ENCODE results near the gene PPA1.
A peak's percentile ranks its signal among the peaks of the same experiment; 100 is the strongest.
"Not testable (repeated sequence)": the region's sequence is repeated elsewhere in the genome, so short reads cannot be mapped to it uniquely, and the experiment has no call there.

Gene PPA1

DNA sequence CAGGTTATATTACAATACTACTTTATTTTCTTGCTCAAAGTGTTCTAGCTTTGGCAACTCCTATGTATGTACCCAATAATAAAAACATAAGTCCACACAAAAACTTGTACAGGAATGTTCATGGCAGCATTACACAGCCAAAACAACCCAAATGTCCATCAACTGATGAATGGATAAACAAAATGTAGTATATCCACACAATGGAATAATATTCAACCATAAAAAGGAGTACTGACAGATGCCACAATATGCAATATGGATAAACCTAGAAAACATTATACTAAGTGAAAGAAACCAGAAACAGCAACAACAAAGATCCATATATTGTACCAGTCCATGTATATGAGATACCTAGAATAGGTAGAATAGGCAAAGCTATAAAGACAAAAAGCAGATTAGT, 21.0 kb downstream of the PPA1 start:
- DNase-seq (ENCODE audit: low spot score) = no peak

DNA sequence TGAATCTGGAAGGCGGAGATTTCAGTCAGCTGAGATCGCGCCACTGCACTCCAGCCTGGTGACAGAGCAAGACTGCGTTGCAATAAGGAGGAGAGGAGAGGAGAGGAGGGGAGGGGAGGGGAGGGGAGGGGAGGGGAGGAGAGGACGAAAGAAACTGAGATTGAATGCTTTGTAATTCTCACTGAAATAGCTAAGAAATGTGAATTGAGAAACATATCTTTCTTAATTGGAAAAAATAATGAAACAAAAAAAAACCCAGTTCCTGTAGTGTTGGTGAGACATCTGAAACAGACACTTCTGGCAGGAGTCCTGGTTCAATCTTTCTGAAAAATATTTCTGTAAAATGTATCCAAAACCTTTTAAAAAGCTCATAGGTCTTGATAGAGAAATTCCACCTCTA, 26.5 kb downstream of the PPA1 start:
- DNase-seq (ENCODE audit: low spot score) = no peak

DNA sequence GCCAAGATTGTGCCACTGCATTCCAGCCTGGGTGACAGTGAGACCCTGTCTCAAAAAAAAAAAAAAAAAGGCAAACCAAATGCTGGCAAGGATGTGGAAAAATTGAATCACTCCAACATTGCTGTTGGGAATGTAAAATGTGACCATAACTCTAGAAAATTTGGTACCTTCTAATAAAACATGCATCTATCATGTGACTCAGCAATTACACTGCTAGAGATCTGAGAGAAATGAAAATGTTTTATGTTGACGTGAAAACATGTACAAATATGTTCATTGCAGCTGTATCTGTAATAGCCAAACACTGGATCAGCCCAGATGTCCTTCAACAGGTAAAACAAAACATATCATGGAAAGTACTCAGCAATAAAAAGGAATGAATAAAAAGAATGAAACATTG, 32.1 kb downstream of the PPA1 start:
- no peak for DNase-seq (ENCODE audit: low spot score)

DNA sequence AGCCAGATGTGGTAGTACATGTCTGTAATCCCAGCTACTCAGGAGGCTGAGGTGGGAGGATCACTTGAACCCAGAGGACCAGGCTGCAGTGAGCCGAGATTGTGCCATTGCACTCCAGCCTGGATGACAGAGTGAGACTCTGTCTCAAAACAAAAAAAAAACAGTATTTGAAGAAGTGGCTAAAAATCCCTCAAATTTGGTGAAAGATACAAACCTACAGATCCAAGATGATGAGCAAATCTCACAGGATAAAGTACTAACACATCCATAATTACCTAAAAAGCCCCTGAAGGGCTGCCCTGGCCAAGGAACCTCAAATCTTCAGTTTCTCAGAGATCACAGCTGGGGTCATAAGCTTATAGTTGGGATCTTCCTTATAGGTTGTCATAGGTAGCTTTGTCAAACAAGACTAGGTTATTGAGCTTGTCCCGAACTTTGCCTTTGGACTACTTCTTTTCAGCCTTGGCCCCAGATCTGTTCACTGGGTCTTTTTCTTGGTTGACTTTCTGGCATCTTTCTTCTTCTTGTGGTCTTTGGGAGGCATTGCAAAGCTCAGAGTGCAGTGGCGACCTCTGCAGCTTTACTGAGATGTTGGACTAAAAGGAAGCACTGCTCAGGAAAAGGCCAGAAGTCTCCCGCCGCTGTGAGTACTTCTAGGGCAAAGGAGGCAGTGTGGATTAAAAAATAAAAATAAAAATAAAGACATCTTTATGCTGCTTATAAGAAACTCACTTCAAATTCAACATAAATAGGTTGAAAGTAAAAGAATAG, 34.3 kb downstream of the PPA1 start:
- DNase-seq (ENCODE audit: low spot score) = no peak

DNA sequence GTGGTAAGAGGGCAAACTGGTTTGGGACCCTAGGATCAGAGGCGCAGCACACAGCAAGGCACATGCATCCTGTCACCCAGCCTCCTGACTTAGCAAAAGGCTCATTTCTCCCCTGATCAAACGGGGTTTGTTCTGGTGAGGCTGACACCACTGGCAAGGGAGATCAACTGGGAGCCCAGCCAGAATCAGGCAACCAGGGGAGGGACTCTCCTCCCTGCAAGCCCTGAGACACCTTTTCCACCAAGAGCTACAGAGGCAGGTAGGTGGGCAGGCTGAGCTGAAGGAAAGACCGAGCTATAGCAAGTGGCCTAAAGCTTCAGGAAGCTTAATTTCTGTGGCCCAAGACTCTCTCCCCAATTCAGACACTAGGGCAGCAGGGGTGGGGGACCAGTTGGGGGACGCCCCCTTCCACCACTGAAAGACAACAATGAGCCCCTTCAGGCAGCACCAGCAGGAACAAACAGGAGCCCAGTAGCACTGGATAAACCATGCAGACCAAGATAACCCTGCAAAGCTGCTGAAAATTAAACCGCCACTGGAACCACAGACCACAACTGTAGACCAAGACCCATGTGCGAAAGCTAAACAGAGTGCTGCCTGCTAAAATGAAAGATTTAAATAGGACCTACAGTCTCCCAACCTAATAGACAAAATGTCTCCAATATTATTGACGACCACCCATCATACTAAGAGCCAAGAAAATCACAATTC, 35.8 kb downstream of the PPA1 start:
- no peak for DNase-seq (ENCODE audit: low spot score)

DNA sequence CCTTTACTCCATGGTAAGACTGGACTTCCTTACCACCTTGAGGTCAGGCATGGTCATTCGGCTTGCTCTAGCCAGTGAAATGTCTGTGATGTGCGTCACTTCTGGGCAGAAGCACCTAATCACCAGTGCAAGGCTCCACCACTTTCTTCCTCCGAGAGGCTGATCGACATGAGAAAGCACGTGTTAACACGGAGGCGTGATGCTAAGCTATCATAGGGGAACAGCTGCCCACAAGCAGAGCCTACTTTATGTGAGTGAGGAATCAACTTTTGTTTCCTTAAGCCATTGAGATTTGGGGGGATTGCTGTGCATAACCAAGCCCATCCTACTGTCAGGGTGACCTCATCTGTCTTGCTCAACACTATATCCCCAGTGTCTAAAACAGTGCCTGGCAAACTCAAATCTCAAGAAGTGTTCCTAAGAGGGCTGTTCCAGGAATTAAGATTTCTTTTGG, 39.8 kb downstream of the PPA1 start:
- DNase-seq (ENCODE audit: low spot score) = no peak

DNA sequence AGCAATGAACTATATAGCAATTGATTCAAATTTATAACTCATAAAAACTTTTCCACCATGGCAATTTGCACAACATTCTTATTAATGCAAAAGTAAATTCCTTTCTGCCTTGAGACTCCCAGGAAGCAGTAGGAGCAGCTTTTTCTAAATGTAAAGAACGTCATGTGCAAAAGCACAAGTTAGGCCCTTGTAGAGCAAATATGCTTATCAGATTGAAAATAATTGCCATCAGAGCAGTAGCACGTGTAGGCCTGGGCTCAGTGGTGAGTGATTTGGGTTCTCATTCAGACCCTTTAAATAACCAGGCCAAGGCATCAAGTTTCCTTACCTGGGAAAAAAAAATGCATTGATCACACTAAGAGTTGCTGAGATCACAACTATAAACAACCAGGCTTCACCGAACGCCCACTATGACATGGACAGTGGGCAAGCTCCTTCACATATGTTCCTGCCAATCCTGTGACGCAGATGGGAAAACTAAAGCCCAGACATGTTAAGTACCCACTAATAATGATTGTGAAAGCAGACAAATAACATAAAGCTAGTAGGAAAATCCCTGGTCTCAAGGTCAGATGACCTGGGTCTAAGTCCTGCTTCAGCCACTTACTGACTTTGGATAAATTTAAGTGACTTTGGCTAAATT, 40.8 kb downstream of the PPA1 start:
- DNase-seq (ENCODE audit: low spot score) = no peak

DNA sequence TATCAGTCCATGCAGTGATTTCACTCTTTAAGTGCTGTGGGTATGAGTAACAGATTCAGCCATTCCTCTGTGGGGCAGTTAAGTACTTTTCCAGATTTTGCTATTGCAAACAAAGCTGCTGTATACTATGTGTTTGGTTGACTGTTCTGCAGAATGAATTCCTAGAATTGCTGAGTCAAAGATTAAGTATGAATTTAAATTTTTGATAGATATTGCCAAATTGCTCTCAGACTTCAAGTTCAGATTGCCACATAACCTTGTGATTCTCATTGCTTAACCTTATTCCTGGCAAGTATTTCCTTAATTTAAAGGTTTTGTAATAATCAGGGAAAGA, 41.3 kb downstream of the PPA1 start:
- DNase-seq (ENCODE audit: low spot score) = no peak

DNA sequence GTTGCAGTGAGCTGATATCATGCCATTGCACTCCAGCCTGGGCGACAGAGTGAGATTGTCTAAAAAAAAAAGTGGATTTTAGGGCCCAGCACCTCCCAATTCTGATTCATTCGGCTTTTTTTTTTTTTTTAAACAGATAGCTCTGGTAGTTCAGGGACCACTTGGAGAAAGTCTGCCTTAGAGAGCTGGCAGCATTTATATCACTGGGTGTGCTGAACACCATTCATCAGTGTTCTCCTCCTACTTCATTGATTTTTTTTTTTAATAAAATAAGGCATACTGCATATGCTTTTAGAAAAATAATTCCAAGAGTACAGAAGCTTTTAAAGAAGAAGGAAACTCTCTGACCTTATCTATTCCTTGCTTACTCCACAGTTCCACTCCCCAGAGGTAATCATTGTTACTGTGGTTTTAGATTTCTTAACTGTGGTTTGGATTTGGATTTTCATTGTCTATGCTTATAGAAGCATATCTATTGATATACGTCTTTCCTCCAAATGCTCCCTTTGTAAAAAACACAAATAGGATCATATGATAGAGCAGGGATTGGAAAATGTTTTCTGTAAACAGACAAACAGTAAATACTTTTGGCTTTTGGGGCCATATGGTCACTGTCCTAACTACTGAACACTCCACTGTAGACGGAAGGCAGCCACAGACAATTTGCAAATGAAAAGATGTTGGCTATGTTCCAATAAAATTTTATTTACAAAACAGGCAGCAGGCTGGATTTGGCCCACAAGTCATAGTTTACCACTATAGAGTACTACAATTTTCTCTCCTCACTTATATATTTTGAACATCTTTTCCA, 41.9 kb downstream of the PPA1 start:
- no peak for DNase-seq (ENCODE audit: low spot score)

DNA sequence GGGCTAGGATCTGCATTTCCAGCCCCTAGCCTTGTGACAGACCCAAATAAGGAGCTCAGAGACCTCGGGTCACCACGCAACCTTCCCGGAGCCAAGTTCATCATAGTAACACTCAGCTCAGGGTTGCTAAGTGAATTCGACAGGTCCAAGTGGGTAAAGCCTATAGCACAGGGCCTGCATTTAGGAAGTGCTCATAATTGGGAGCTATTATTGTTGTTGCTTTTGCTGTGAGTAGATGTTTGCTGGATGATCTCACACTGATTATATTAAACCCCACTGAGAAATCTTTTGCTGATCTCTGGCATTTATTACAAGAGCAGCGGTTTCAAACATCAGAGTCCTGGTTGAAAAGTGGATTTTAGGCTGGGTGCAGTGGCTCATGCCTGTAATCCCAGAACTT, 42.6 kb downstream of the PPA1 start:
- no peak for DNase-seq (ENCODE audit: low spot score)

DNA sequence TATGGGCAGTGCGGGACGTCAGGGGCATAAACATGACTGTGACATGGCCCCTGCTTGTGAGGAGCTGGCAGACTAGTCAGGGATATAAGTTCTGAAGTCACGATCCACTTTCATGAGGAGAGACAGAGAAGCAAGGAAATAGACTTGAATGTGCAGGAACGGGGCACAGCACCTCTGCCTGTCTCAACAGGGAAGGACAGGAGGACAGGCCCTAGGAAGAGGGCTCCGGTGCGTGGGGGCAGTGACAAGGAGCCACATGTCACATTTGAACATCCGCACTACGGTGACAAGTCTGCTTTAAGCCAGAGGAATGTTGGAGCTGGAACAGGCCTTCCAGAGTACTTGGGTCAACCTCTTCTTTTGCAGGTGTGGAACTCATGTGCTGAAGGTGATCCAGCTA, 43.1 kb downstream of the PPA1 start:
- DNase-seq (ENCODE audit: low spot score) = no peak

DNA sequence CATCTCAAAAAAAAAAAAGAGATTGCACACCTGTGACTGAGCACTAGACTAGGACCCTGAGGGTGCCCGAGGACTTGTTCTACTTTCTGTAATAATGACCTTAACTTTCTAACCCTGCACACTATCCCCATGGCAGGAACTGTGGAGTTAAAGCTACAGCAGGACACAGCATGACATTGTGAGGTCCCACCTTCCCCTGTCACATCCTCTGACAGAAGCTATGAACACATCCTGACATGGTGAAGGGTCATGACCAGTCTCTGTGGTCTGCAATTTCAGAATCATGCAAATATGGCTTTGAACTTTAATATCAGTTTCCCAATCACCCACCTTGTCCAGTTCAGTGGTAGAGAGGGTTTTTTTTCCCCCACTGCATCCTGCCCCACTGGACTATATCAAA, 44.5 kb downstream of the PPA1 start:
- no peak for DNase-seq (ENCODE audit: low spot score)

DNA sequence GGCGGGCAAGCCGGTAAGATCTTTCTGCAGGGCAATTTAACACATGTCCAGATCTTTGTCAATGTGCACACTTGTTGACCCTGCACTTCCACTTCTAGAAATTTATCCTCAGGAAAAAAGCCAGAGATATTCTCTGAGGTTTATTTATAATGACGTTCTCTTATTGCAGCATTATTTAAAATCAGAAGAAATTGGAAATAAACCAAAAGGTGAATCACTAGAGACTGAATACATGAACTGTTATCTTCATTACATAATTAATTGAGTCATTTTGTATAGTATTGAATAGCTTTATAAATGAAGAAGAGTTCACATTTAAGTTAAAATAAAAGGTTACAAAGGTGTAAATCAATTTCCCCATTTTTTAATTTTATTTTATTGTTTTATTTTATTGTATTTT, 46.7 kb downstream of the PPA1 start:
- no peak for DNase-seq (ENCODE audit: low spot score)

DNA sequence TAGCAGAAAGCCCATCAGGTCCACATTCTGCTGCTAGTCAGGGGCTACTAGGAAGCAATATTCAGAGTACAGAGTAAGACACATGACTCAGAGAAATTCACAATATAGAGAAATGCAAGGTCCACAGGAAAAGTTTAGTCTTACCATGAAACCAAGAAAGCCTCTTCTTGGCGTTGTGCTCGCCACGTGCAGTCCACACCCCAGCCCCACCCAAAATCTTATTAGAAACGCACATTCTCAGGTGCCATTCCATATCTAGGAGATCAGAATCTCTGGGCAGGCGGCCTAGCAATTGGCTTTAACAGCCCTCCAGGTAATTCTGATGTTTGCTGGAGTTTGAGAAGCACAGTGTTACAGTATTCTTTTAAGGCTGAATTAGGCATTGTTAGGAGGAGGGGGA, 47.1 kb downstream of the PPA1 start:
- DNase-seq (ENCODE audit: low spot score) = no peak

DNA sequence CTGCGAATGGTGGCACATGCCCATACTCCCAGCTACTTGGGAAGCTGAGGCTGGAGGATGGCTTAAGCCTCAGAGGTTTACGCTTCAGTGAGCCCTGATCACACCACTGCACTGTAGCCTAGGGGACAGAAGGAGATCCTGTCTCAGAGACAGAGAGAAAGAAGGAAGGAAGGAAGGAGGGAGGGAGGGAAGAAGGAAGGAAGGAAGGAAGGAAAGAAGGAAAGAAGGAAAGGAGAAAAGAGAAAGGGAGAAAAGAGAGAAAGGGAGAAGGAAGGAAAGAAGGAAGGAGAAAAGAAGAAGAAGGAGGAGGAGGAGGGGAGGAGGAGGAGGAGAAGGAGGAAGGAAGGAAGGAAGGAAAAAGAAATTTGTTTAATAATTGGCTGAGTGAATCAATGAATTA, 49.9 kb downstream of the PPA1 start:
- DNase-seq (ENCODE audit: low spot score) = no peak

DNA sequence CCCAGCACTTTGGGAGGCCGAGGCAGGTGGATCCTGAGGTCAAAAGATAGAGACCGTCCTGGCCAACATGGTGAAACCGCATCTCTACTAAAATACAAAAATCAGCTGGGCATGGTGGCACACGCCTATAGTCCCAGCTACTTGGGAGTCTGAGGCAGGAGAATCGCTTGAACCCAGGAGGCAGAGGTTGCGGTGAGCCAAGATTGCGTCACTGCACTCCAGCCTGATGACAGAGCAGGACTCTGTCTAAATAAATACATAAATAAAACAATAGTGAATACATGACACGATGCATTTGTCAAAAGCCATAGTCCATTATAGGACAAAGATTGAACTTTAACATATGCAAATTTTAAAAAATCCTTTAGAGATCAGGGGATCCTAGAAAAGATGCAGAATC, 54.0 kb downstream of the PPA1 start:
- not testable (repeated sequence) for DNase-seq (ENCODE audit: low spot score)

DNA sequence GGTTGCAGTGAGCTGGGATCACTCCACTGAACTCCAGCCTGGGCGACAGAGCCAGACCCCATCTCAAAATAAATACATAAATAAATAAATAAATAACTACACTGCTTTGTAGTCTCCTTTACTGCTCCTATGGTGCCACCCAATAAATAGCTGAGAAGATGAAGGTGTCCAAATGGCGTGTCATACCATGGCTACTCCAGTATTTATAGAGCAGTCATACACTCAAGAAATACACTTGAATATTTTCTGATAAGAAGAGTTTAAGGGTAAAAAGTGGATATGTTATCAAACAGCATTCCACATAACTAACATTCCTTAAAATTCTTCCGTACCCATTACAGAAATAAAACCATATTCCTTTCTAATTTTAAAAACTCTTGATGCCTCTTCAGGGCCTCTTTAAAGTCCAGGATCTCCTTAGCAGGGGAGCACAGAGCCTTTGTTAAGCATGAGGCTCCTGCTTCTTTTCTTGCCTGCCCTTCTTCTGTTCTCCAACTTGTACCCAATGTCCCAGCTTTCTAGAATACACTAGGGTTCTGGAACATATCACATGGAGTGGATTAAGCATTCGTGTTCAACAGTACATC, 55.0 kb downstream of the PPA1 start:
- no peak for DNase-seq (ENCODE audit: low spot score)

DNA sequence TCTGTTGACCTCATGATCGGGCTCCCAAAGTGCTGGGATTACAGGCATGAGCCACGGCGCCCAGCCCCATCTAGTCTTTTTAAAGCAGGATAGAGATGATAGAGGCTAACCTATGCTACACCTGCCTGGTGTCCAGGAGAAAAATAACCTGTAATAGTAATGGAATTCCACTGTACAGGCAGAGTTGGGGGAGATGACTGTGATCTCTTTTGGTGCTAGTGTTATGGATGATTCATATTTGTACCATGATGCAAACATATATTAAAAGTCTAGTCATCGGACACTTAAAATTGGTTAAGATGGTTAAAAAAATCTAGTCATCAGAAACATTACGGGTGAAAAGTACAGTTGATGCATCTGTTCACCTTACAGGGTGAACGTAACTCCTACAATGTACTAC, 56.8 kb downstream of the PPA1 start:
- DNase-seq (ENCODE audit: low spot score) = no peak

DNA sequence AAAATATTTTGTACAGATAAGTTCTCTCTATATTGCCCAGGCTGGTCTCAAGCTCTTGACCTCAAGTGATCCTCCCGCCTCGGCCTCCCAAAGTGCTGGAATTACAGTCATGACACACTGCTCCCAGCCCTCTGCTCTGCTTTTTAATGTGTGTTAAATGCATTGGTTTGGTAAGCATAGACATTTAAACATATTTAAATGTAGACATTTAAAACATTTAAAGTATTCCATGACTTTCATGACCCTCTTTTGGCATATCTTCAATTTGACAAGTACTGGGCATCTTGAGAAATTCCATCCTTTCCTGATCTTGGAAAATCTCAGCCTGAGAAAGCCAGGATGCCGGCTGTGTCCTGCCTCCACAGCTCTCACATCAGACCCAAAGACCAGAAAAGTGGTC, 57.7 kb downstream of the PPA1 start:
- DNase-seq (ENCODE audit: low spot score) = no peak

DNA sequence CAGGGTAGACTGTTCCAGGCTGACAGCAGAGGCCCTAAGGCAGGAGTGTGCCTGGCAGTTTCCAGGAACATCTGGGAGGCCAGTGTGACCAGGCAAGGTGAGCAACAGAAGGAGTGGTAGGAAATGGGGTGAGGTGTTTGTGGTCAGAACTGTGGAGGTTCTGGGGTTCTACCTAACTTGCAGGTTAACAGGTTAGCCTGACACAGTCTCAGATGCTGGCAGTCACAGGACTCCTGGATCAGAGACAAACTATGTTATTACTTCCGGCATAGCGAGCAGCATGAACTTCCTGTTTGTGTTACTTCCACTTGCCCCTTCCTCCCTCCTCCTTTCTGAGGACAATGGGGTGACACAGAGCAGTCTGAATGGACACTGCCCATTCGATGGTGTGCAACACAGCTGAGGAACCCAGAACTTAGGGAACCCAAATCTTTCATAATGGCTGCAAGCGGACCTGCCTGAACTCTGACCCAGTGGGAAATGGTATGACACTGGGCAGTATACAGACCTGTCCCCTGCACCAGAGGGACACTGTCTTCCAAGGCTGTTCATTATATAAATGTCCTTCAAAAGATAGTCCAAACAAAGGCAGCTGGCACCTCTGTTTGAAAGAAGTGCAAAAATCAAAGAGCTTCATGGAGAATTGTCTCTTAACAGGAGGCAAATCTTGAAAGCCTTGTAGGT, 59.0 kb downstream of the PPA1 start:
- peak; percentile 36 for DNase-seq (ENCODE audit: low spot score)

DNA sequence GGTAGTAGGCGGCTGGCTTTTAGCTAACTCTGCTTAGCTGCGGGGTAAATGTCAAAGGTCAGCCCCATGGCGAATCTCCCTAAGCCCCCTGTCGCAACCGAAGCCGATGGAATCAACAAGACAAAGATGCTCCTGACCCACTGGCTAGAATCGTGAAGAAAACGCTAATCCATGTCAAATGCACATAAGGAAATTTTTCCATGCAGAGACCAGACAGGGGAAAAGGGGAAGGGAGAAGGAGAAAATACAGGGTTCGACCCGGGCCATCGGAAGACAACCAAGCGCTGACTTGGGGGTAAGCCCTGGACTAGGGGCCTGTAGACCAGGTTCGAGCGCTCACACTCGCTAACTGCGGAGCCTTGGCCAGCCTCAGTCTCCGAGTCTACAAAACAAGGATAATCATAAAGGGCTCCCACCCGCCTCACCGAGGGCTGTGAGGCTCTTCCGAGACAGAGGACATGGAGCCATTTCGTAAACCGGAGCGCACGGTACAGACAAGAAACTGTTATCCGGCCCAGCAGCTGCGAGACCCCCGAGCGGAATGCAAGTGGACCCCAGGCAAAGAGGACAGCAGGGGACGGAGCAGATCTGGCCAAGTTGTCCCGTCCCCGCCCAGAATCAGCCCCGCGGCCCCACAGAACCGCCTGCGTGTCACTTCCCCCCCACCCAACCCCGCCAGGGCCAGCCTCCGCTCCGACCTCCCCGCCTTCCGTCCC, 63.4 kb downstream of the PPA1 start:
- DNase-seq (ENCODE audit: low spot score) = no peak
